IPS DF 19.7 (cell line): ENCODE measurements around the gene MAGEA1.
"Not testable (repeated sequence)": the region's sequence is repeated elsewhere in the genome, so short reads cannot be mapped to it uniquely, and the experiment has no call there.

Experiments
- DNase-seq: peaks from one replicate; pipeline ENCODE4 v3.0.0-alpha.2; 2013; ENCODE audit warnings: low read depth, low spot score

The MAGEA1 gene, protein sequence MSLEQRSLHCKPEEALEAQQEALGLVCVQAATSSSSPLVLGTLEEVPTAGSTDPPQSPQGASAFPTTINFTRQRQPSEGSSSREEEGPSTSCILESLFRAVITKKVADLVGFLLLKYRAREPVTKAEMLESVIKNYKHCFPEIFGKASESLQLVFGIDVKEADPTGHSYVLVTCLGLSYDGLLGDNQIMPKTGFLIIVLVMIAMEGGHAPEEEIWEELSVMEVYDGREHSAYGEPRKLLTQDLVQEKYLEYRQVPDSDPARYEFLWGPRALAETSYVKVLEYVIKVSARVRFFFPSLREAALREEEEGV

DNA sequence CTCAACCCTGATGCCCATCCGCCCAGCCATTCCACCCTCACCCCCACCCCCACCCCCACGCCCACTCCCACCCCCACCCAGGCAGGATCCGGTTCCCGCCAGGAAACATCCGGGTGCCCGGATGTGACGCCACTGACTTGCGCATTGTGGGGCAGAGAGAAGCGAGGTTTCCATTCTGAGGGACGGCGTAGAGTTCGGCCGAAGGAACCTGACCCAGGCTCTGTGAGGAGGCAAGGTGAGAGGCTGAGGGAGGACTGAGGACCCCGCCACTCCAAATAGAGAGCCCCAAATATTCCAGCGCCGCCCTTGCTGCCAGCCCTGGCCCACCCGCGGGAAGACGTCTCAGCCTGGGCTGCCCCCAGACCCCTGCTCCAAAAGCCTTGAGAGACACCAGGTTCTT lies at the start of gene MAGEA1:
Gene MAGEA1 (plus strand): TSS at position 154 of the 400 bp plus-strand sequence. CDS start 3,106 bp downstream, outside the sequence.
- DNase-seq, result no peak

DNA sequence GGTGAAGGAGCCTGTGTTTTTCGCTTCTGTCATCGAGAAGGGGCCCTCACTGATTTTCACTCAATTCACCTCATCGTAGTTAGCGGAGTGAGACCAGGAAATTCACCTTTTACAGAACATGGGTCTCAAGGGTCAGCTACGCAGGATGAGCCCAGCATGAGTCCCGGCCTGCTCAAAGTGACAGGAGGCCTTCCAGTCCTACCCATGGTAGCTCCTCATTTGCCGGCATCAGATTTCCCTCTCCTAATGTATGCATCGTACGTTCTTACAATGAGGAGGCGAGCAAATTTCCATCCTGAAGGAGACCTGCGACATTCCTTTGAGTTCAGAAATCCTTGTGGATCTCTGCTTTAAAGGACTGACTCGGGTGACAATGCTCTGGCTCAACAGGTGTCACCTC lies 46.2 kb upstream of the MAGEA1 start:
- not testable (repeated sequence) for DNase-seq

DNA sequence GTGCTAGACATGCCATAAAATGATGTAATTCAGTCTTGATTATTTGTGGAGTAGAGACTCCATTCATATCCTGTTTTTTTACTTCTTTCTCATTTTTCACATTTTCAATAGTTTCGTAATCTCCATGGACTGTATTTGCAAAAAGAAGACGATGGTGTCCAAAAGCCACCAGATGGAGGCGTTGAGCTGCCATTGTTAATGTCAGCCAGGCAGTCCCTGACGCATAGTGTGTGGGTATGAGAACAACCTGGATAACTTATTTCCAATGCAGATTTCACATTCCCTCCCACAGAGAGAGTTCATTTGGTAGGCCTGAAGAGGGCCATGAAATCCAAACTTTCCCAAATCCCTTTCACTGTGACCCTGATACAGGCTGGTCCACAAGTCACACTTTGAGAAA lies 40.0 kb upstream of the MAGEA1 start:
- DNase-seq, result not testable (repeated sequence)

DNA sequence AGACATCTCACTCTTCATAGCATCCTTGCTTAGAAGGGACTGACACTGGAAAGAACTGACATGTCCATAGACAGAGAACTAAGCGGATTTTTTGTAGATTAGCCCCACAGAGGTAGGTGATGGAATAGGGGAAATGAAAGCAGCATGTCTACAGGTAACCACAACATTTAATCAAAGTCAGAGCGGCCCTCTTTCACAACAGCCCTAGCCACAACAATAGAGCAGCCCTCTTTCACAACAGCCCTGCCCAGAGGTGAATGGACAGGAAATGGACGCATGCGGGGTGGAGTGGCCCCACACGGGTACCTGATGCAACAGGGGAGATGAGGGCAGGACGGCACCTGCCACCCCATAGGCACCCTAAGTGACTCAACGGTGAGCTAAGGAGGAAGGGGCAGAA lies 32.8 kb upstream of the MAGEA1 start:
- not testable (repeated sequence) for DNase-seq

DNA sequence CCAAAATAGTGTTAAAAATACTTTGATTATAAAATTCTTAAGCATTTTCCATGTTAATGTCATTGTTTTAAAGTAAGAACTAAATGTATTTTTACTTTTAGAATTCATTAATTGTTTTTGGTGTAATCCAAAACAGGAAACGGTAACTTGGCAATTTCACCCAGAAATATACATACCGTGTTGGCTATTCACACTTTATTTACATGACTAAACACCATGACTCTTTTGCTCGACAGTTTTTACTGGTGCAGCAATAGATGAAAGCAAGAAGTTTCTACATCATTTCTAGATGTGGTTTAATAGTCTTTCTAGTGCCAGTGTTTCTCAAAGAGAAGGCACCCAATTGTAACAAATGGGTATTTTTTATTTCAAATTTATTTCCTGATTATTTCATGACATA lies 25.6 kb upstream of the MAGEA1 start:
- DNase-seq, result no peak

DNA sequence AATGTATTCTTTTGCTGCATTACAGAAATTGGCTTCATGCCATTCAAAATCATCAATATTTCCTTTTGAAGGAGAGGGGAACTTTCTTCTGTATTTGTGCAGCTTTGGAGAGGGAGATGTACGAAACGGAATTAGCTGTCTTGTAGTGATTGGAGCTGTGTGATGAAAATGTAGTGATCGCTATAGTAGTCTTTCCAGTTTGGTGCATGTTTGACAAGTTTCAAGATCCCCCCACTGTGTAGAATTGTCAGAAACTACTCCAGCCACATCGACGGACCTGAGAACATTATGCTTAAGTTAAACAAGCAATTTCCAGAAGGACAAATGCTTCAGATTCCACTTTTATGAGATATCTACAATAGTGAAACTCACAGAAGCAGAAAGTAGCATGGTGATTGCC lies 21.6 kb upstream of the MAGEA1 start:
- DNase-seq, result no peak

DNA sequence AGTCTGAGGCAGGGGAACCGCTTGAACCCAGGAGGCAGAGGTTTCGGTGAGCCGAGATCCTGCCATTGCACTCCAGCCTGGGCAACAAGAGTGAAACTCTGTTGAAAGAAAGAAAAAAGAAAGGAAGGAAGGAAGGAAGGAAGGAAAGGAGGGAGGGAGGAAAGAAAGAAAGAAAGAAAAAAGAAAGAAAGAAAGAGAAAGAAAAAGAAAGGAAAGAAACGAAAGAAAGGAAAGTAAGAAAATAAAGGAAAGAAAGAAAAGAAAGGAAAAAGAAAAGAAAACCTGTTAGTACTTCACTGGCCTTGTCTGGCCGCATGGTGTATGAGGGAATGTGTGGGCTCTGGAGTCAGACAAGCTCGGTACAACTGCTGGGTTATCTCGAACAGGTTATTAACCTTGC lies 20.8 kb upstream of the MAGEA1 start:
- no peak for DNase-seq

DNA sequence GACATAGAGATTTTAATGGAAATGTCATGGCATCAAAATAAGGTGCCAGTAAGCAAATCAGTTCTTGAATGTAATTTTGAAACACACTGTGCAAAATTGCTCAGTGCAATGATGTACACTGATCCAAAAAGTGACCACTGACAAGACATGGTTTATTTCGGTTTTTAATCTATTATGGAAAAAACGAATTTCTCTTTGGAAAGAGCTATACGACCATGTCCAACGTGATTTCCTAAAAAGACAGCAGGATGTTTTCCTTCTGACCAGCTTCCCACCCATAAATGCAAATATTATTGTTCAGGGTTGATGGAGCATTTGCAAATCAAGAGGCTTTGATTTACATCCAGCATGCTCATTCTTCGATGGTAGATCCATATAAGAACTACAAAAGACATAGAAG lies 17.1 kb upstream of the MAGEA1 start:
- no peak for DNase-seq

DNA sequence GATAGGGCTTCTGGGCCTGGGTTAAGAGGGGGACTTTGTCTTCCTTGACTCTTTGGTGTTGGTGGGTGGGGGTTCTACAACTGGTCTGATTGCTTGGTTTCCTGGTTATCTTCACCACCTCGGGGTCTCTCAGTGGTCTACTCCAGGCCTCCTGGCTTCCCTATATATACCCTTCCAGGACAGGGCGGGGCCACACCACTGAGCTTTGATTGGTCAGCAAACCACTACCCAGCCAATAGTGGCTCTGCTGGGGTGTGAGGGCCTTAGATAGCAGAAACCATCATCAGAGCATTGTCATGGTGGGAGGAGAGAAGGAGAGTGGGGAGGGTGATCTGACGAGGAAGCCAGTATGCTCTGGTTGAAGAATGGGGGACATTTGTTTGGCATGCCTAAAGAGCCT lies 14.4 kb upstream of the MAGEA1 start:
- no peak for DNase-seq

DNA sequence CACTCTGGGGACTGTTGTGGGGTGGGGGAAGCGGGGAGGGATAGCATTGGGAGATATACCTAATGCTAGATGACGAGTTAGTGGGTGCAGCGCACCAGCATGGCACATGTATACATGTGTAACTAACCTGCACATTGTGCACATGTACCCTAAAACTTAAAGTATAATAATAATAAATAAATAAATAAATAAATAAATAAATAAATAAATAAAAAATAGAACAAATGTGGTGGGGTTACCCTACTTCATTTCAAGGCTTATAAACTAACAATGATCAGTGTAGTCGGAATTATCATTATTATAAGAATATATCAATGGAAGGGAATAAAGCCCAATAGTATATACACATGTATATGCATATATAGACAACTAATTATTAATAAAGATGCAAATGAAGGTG lies 10.7 kb upstream of the MAGEA1 start:
- DNase-seq, result not testable (repeated sequence)

DNA sequence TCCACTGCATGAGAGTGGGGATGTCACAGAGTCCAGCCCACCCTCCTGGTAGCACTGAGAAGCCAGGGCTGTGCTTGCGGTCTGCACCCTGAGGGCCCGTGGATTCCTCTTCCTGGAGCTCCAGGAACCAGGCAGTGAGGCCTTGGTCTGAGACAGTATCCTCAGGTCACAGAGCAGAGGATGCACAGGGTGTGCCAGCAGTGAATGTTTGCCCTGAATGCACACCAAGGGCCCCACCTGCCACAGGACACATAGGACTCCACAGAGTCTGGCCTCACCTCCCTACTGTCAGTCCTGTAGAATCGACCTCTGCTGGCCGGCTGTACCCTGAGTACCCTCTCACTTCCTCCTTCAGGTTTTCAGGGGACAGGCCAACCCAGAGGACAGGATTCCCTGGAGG lies 2.7 kb downstream of the MAGEA1 start:
- no peak for DNase-seq

DNA sequence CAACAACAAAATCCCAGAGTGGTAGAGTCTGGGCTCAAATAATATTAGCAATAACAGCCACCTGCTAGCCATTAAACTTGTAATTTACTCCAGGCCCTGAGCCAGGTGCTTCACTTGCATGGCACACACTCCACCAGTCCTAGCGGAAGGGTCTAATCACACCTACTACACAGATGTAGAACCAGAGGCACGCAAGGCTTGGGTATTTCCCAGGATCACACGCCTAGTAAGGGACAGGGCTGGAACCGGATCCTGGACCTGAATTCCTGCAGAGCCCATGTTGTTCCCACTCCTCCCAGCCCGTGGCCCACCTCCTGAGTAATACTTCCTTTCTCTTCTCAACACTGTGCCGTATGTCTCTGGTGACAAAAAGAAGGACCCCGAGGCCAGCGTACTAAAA lies 5.7 kb downstream of the MAGEA1 start:
- no peak for DNase-seq

DNA sequence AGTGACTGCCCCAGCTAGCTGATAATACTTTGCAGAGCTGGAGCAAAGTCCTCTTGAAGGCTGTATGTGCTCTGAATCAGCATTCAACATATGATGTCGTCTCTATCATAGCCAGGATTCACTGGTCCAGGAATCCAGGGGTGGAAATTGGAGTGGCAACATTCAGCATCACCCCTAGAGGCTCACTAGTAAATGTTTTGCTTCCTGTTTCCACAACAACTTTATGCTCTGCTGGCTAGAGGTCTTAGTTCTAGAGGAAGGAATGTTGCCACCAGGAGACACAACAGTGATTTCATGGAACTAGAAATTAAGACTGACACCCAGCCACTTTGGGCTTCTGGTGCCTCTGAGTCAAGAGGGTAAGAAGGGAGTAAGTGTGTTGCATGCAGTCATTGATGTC lies 11.3 kb downstream of the MAGEA1 start:
- no peak for DNase-seq

DNA sequence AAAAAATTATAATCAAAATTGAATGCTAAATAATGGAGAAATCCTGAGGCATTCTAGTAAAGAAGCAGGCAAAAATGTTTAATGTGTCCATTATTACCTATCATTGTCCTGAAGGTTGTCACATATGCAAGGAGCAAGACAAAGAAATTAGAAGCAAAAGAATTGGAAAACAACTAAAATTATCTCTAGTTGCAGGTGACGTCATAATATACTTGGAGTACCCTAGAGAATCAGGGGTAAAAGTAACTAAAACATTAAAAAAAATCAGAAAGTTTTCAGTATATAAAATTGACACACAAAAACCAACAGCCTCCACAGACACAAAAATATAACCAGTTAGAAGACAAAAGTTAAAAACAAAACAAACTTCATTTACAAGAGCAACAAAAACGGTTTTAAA lies 21.4 kb downstream of the MAGEA1 start:
- no peak for DNase-seq

DNA sequence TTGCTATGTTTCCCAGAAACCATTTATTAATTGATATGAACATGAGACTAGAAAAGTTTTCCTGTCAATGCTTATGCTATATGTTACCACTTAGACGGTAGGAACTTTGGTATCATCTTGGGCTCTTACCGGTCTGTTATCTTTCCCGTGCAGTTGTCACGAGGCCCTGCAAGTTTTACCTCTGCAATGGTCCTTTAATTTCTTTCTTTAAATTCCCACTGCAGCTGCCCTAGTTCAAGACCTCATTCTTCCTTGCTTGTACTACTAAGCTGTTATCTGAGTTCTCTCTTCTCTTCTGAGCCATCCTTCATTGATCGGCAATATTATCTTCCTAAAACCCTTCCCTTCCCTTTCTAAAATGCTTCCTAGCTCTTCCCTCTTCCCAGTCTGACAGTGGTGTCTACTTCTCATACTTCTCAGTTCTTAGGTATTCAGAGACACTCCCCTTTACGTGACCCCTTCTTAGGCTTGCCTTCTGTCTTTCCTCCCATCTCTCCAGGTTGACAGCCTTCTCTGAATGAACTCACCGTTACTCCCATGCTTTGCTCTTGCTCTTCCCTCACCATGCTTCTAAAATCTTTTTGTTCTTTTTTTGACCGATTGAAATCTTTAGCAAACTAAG lies 27.5 kb downstream of the MAGEA1 start:
- DNase-seq, result no peak

DNA sequence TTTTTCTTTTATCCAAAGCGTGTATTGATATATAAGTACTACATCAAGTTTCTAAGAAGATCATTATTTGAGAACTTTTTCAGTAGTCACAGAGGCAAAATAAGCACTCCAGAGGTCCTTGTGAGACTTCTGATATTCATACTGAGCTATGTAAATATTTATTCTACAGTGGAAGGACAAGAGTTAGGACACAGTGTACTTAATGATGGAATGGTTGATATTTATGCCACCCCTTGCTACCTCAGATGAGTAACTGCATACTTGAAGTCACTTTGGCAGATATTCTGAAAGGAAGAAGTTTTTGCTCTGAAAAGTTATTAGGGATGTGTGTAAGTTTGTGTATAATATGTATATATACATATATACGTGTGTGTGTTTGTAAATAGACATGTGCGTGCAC lies 30.3 kb downstream of the MAGEA1 start:
- no peak for DNase-seq

DNA sequence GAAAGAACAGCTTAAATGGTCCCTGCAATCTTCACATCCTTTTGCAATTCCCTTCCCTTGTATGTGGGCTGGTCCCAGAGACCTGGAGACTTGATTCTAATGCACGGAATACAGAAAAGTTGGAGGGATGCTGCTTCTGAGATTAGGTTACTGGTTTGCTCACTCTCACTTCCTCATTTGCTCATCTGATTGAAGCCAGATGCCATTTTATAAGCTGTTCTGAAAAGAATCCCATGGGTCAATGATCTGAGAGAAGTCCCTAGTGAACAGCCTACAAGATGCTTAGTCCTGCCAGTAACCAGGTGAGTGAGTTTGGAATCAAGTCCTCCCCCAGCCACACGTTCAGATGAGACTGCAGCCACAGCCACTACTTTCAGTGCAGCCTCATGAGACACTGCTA lies 35.9 kb downstream of the MAGEA1 start:
- no peak for DNase-seq

DNA sequence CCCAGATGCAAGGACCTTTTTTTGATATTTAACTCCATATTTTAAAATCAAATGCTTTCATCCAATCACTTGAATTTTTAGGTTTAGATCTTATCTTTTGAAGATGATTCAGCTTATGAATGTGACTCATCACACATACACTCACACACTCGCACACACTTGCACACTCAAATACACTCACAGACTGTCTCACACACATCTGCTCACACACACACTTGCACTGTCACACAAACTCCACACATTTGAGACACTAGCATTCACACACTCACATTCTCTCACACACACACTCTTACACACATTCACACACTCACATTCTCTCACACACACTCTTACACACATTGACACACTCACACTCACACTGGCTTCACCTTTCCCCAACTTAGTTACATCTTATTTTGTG lies 37.8 kb downstream of the MAGEA1 start:
- DNase-seq, result no peak

DNA sequence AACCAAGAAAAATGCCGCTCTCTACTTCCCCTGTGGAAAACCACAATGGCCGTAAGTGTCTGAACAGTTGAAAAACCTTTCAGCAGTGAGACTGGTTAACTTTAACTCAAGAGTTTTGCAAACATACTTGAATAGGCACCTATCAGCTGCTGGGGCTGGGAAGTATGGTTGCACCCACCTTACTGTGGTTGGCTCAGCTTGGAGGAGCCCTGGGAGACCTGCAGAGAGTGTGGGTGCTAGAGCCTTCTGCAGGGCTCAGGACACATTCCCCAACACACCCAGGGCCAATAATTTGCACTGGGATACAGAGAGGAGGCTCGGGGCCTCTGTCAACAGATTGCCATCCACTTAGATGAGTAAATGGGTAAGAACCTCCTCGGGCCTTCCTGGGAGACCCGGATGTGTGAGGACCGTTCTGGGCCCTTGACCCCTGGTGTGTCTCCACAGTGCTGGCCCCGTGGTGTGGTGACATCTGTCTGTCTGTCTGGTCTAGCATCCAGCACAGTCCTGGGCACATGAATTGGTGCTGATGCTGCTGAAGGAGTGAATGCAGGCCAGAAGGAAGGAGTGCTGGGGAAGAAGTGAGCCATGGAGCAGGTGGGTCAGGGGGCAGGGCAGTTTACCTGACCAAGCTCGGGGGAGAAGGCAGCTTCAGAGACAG lies 46.5 kb downstream of the MAGEA1 start:
- no peak for DNase-seq

DNA sequence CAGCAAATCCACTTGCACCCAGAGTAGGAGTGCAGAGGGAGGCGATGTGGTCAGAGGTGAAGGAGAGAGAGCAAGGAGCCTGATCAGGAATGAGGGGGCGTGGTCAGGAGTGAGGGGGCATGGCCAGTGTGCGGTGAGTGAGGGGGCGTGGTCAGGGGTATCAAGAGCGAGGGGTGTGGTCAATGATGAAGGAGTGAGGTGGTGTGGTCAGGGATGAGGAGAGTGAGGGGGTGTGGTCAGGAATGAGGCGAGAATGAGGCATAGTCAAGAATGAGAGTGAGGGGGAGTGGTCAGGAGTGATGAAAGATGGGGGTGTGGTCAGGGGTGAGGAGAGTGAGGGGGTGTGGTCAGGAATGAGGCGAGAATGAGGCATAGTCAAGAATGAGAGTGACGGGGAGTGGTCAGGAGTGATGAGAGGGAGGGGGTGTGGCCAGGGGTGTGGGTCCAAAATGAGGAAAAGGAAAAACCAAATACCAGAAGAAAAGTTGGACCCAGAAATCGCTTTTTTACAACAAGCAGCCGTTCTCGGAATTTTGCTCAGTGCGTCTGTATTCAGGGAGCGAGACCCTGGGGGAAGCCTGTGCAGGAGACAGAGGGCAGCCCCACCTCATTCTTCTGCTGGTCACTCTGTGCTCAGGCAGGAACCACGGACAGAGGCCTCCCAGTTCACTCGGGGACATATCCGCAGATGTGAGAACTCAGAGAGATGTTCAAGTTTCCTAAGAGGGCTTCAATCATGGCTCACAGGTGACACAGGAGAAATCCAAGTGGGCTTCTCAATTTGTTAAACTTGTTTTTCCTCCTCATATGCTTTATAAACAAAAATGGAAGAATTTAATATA lies 47.5 kb downstream of the MAGEA1 start:
- DNase-seq, result peak; percentile 75
